ENCODE measurements around the gene ATP8B1. TPM values are rescaled to one million over a fixed set of nuclear protein-coding genes. Genes with fewer than 3 reads are reported as not detected.

ATP8B1 gene
- polyA plus RNA-seq, 2 of the 4 experiments (the other 2 are of a cell fraction), result 7.1 to 23.4 TPM

DNA sequence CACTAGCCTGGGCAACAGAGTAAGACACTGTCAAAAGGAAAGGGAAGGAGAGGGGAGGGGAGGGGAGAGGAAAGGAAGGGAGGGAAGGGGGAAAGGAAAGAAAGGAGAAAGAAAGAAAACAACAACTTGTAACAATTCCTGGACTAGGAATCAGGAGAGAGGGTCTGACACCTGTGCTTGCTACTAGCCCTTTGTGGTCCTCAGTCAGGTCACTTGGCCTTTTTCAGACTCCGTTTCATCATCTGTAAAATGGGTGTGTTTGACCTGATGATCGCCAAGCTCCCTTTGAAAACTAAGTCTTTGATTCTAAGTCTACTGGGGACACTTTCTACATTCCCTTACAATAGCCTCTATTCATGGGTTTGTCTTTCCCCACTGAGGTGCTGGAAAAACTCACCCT lies 11.4 kb upstream of the ATP8B1 start:
- ChIA-PET CTCF (no interaction called here), POLR2A (no interaction called here)
- FAIRE-seq, result no peak

DNA sequence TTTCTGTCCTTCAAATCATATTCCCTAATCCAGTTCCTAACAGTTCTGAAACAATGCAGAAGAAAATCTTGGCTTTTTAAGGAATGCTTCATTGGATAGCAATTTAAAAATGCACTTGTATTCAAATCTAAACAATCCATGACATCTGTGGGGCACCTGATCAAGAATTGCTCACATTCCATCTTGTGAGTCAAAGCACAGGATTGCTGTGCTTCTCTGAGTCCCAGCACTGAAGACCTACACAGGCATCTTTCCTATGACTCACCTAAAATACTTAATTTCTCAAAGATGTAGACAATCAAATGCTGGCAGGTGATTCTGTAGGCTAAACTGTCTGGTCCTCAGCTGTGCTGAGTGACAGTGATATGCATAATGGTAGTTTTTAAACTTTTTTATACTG lies 10.1 kb upstream of the ATP8B1 start:
- CTCF ChIA-PET, result interaction anchor here (0.9 kb wide), 1 partner anchor 83 kb away, joined by 3 read pairs; no protein-coding TSS in a partner anchor
- ATAC-seq (peak; percentile 86 to 89), DNase-seq (ENCODE audit: low read depth in 1 of 2, low spot score in 1 of 2) (peak; percentile 44 to 70), FAIRE-seq (no peak)
- 0 out of 3 replicates have a peak overlapping the region, but pooled peaks have one; percentile 1 for H3K4me2 ChIP-seq
- POLR2A ChIA-PET, result no interaction called here
- H3K27ac ChIP-seq, result peak overlapping the region; percentile 52 to 78; a peak in 5 of 6 replicates
- peaks cover 14% of the 10 kb centered on the region for H3K9me3 ChIP-seq
- no peak overlapping the region for H3K4me3 ChIP-seq
- H3K4me1 ChIP-seq, result peaks cover 14% of the 10 kb centered on the region
- TF ChIP-seq SMC3 (IDR thresholded peaks at IDR 0.05), result no peak
- no peak for TF ChIP-seq HEYL (CRISPR knock-in tag; IDR thresholded peaks at IDR 0.05)
- TF ChIP-seq FOSL2 (IDR thresholded peaks at IDR 0.05), result peak; percentile 43; the same call in 1 of the 2 replicates
- peak; percentile 78 for TF ChIP-seq FOSL2 (CRISPR knock-in tag; IDR thresholded peaks at IDR 0.05)
- no peak for TF ChIP-seq RNF2 (IDR thresholded peaks at IDR 0.05; ENCODE audit: borderline replicate concordance, low read depth)
- peak; percentile 79; the same call in 1 of the 2 replicates for TF ChIP-seq GATA3 (IDR thresholded peaks at IDR 0.05; ENCODE audit: borderline replicate concordance)
- TF ChIP-seq, protein P1, sequence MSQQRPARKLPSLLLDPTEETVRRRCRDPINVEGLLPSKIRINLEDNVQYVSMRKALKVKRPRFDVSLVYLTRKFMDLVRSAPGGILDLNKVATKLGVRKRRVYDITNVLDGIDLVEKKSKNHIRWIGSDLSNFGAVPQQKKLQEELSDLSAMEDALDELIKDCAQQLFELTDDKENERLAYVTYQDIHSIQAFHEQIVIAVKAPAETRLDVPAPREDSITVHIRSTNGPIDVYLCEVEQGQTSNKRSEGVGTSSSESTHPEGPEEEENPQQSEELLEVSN (IDR thresholded peaks at IDR 0.05; ENCODE audit: borderline replicate concordance, low read depth), result no peak
- TF ChIP-seq RCOR1 (IDR thresholded peaks at IDR 0.05; ENCODE audit: low read depth, low read length), result no peak
- TF ChIP-seq EP300 (IDR thresholded peaks at IDR 0.05), result peak; percentile 31 to 52; a peak in 2 of 5 replicates
- peak; percentile 64 for TF ChIP-seq JUNB (IDR thresholded peaks at IDR 0.05)
- no peak for TF ChIP-seq FOSB (CRISPR knock-in tag; IDR thresholded peaks at IDR 0.05)
- TF ChIP-seq MYC (IDR thresholded peaks at IDR 0.05; ENCODE audit: borderline replicate concordance, low read length), result no peak
- TF ChIP-seq, protein P2, sequence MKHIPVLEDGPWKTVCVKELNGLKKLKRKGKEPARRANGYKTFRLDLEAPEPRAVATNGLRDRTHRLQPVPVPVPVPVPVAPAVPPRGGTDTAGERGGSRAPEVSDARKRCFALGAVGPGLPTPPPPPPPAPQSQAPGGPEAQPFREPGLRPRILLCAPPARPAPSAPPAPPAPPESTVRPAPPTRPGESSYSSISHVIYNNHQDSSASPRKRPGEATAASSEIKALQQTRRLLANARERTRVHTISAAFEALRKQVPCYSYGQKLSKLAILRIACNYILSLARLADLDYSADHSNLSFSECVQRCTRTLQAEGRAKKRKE (CRISPR knock-in tag; IDR thresholded peaks at IDR 0.05; ENCODE audit: low read depth), result no peak
- TF ChIP-seq JUN (IDR thresholded peaks at IDR 0.05), result no peak
- TF ChIP-seq NPAS2 (CRISPR knock-in tag; IDR thresholded peaks at IDR 0.05; ENCODE audit: borderline replicate concordance), result no peak
- no peak for TF ChIP-seq CHD2 (IDR thresholded peaks at IDR 0.05; ENCODE audit: low read length, partially characterized antibody)
- TF ChIP-seq CHD4 (IDR thresholded peaks at IDR 0.05; ENCODE audit: borderline replicate concordance), result no peak
- no peak for TF ChIP-seq CBX2 (IDR thresholded peaks at IDR 0.05; ENCODE audit: borderline replicate concordance, low read depth)
- TF ChIP-seq RAD21 (conservative IDR thresholded peaks at IDR 0.05 in 1 of 2, IDR thresholded peaks at IDR 0.05 in 1 of 2), result no peak; a peak in 1 of 5 replicates
- no peak for TF ChIP-seq HDAC2 (IDR thresholded peaks at IDR 0.05)
- TF ChIP-seq, protein P3, sequence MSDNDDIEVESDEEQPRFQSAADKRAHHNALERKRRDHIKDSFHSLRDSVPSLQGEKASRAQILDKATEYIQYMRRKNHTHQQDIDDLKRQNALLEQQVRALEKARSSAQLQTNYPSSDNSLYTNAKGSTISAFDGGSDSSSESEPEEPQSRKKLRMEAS (IDR thresholded peaks at IDR 0.05), result peak; percentile 52; the same call in 1 of the 2 replicates
- TF ChIP-seq NR3C1 (IDR thresholded peaks at IDR 0.05), result no peak
- no peak for TF ChIP-seq CBX8 (IDR thresholded peaks at IDR 0.05)
- no peak for TF ChIP-seq POLR2AphosphoS2 (conservative IDR thresholded peaks at IDR 0.05; ENCODE audit: low read length)

More for the DNA sequence above, 11.4 kb upstream of the ATP8B1 start:
- Histone ChIP-seq H3K4me3 (no peak overlapping the region), H3K4me2 (no peak overlapping the region), H3K27ac (peak overlapping the region in 1 of 2 experiments; percentile 78; a peak in 3 of 6 replicates), H3K9me3 (peaks cover 14% of the 10 kb centered on the region), H3K4me1 (peaks cover 9% of the 10 kb centered on the region; the same call in 2 of the 3 replicates)
- no peak for ATAC-seq
- no peak for DNase-seq (ENCODE audit: low read depth in 1 of 2, low spot score in 1 of 2)
- TF ChIP-seq, protein P4, sequence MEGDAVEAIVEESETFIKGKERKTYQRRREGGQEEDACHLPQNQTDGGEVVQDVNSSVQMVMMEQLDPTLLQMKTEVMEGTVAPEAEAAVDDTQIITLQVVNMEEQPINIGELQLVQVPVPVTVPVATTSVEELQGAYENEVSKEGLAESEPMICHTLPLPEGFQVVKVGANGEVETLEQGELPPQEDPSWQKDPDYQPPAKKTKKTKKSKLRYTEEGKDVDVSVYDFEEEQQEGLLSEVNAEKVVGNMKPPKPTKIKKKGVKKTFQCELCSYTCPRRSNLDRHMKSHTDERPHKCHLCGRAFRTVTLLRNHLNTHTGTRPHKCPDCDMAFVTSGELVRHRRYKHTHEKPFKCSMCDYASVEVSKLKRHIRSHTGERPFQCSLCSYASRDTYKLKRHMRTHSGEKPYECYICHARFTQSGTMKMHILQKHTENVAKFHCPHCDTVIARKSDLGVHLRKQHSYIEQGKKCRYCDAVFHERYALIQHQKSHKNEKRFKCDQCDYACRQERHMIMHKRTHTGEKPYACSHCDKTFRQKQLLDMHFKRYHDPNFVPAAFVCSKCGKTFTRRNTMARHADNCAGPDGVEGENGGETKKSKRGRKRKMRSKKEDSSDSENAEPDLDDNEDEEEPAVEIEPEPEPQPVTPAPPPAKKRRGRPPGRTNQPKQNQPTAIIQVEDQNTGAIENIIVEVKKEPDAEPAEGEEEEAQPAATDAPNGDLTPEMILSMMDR (IDR thresholded peaks at IDR 0.05), result no peak
- TF ChIP-seq HOXB13 (CRISPR knock-in tag; IDR thresholded peaks at IDR 0.05; ENCODE audit: low read depth) (no peak), HOXB5 (CRISPR knock-in tag; IDR thresholded peaks at IDR 0.05) (no peak), KDM1A (IDR thresholded peaks at IDR 0.05; ENCODE audit: low read depth) (no peak), JUNB (IDR thresholded peaks at IDR 0.05) (no peak), HDAC2 (IDR thresholded peaks at IDR 0.05) (no peak), ESRRA (IDR thresholded peaks at IDR 0.05; ENCODE audit: borderline replicate concordance, low read length) (no peak), ZSCAN20 (CRISPR knock-in tag; IDR thresholded peaks at IDR 0.05) (no peak), RFX5 (IDR thresholded peaks at IDR 0.05) (no peak), FOXS1 (CRISPR knock-in tag; IDR thresholded peaks at IDR 0.05) (no peak), EHMT2 (IDR thresholded peaks at IDR 0.05; ENCODE audit: low read depth) (no peak), KDM5A (IDR thresholded peaks at IDR 0.05) (no peak), CBX8 (IDR thresholded peaks at IDR 0.05) (no peak), RCOR1 (IDR thresholded peaks at IDR 0.05; ENCODE audit: low read depth, low read length) (no peak)
- TF ChIP-seq, protein P5, sequence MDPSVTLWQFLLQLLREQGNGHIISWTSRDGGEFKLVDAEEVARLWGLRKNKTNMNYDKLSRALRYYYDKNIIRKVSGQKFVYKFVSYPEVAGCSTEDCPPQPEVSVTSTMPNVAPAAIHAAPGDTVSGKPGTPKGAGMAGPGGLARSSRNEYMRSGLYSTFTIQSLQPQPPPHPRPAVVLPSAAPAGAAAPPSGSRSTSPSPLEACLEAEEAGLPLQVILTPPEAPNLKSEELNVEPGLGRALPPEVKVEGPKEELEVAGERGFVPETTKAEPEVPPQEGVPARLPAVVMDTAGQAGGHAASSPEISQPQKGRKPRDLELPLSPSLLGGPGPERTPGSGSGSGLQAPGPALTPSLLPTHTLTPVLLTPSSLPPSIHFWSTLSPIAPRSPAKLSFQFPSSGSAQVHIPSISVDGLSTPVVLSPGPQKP (IDR thresholded peaks at IDR 0.05; ENCODE audit: low read depth, low read length), result no peak
- TF ChIP-seq, protein P6, sequence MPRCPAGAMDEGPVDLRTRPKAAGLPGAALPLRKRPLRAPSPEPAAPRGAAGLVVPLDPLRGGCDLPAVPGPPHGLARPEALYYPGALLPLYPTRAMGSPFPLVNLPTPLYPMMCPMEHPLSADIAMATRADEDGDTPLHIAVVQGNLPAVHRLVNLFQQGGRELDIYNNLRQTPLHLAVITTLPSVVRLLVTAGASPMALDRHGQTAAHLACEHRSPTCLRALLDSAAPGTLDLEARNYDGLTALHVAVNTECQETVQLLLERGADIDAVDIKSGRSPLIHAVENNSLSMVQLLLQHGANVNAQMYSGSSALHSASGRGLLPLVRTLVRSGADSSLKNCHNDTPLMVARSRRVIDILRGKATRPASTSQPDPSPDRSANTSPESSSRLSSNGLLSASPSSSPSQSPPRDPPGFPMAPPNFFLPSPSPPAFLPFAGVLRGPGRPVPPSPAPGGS (IDR thresholded peaks at IDR 0.05), result no peak
- 81% methylated on average over 2 of the region's 2 CpGs for whole genome bisulfite sequencing (ENCODE audit: missing lambda C conversion rate)

Measured in A549 (cell line).